ENCODE results near the gene P2RX1.

P2RX1 gene

GRCh38 chr17:3887804-3888203 lies 28.5 kb downstream of the P2RX1 start:
- DNase-seq (ENCODE audit: low read depth) = no peak

GRCh38 chr17:3887394-3887793 lies 28.9 kb downstream of the P2RX1 start:
- no peak for DNase-seq (ENCODE audit: low read depth)

DNA sequence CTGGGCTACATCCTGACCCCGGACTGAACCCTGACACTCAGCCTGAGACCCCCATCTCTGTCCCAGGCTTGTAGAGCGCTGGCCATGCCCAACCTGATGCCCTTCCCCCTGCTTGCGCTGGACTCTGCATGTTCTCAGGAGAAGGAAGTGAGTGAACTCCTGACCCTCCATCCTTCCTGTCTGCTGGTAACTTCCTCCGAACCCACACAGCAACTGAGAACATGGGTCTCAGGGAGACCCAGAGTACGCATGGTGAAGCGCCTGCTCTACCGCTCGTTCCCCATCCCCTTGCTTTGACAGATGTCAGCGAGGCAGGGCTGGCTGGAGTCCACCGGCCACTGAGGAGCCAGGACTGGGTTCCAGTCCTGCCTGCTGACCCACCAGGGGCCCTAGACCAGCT lies 29.5 kb downstream of the P2RX1 start:
- no peak for DNase-seq (ENCODE audit: low read depth)

DNA sequence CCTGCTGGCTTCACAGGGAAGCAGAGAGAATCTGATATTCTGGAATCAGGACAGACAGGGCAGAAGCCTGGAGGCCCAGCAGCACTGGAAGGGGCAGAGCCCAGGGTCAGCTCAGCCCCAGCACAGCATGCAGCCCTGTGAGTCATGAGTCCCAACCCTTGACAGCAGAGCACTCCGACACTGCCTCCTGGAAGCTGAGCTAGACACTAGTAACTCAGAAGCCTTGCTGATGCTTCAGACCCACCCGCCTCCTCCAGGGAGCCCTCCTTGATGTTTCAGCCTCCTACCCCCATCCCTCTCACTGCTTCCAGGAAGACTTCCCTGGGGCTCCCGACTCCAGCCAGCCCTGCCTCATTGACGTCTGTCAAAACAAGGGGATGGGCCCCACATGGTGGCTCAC lies 30.3 kb downstream of the P2RX1 start:
- DNase-seq (ENCODE audit: low read depth) = no peak

DNA sequence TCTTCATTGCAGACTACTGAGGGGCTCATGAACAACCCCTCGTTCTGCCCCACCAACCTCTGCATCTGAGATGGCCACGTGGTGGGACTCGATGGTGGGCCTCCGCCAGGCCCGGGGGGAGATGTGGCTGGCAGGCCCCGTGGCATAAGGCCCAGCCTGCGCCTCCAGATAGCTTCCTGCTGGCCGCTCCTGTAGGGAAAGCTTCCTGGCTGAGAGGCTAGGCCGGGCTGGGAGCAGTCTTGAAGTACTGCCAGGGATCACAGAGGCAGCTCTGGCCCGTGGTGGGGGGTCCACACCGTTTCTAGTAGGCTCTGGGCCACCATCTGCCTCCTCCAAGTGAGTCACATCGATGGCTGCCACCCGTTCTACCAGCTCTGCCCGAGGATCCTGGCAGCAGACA lies 31.0 kb downstream of the P2RX1 start:
- DNase-seq (ENCODE audit: low read depth) = no peak

DNA sequence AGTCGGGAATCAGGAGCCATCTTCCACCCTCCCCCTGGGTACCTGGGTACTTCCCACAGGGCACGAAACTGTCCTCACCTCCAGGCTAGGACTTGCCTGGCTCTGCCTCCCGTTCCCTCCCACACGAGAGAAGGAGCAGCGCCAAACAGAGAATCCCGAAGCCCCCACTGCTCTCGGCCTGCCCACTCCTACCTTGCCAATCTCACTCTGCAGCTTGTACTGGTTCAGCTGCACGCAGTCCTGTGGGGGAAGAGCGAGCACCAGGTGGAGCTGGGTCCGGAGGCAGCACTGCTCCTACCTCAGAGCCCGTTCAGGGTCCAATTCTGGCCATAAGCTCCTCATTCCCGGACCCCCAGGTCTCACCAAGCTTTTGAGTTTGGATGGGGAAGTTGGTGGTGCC lies 32.1 kb downstream of the P2RX1 start:
- DNase-seq (ENCODE audit: low read depth) = no peak

- DNase-seq (ENCODE audit: low read depth) = no peak
Measured at GRCh38 chr17:3882276-3882675, 34.0 kb downstream of the P2RX1 start.

- DNase-seq (ENCODE audit: low read depth) = no peak
Measured at GRCh38 chr17:3880983-3881382, 35.3 kb downstream of the P2RX1 start.

GRCh38 chr17:3879591-3880417 lies 36.5 kb downstream of the P2RX1 start:
- no peak for DNase-seq (ENCODE audit: low read depth)

GRCh38 chr17:3879186-3879585 lies 37.1 kb downstream of the P2RX1 start:
- DNase-seq (ENCODE audit: low read depth) = no peak

DNA sequence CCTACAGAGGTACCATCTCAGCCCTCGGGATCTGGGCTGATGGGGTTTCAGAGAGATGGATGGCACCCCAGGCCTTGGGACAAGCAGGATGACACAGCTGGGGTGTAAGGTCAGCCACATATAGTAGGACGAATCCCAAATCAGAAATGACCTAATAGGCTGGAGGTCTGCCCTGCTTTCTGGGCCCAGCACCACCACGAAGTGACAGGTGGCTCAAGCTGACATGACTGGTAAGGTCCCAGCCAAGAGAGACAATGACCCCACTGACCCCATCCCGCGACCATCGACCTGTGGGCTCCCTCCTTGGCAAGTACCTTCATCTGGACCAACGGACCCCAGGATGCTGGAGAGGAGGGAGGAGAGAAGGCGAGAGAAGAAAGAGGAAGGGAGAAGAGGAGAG lies 39.0 kb downstream of the P2RX1 start:
- no peak for DNase-seq (ENCODE audit: low read depth)

DNA sequence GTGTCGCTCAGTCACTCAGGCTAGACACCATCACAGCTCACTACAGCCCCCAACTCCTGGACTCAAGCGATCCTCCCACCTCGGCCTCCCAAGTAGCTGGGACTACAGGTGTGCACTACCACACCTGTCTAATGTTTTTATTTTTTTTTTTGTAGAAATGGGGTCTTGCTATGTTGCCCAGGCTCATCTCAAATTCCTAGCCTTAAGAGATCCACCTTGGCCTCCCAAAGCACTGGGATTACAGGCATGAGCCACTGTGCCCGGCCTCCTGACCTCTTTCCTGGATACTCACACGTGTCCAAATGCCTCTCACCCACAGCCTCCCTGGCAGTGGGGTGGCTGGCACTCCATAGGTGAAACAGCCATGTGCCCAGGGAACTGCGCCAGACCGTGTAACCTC lies 40.9 kb downstream of the P2RX1 start:
- no peak for DNase-seq (ENCODE audit: low read depth)

GRCh38 chr17:3873862-3874261 lies 42.4 kb downstream of the P2RX1 start:
- DNase-seq (ENCODE audit: low read depth) = no peak

DNA sequence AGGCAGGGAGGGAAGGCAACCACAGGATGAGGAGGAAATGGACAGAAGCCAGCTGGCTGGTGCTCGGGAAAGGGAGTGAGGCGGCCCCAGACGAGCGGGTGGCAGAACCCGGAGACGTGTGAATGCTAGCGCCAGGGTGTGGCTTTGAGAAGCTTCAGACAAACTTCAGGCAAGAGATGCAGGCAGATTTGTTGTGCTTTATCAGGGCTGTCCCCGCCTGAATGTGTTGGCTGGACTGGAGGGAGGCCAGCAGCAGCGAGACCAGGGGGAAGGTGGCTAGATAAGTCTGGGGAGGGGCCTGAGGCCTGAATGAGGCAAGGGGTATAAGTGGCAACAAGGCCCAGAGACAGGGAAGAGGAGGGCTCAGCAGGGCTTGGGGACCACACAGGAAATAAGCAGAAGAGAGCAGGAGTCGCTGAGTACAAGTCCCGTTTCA lies 45.4 kb downstream of the P2RX1 start:
- no peak for DNase-seq (ENCODE audit: low read depth)

DNA sequence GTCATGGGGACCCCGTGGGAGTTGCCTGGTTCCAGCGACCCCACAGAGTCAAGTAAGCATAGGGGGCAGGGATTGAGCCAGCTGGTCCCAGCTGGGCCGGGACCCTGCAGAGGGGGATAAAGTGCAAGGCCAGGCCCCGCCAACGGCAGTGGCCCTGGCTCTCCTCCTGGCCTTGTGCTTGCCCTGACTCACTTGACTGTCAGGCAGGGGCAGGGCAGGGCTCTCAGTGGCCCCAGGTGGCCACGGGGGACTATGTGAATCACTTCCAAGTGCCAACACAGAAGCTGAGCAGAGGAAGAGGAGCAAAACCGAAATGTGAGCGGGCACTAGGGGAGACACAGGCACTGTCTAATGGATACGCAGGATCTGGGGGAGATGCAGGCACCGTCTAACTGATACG lies 48.7 kb downstream of the P2RX1 start:
- DNase-seq (ENCODE audit: low read depth) = no peak

DNA sequence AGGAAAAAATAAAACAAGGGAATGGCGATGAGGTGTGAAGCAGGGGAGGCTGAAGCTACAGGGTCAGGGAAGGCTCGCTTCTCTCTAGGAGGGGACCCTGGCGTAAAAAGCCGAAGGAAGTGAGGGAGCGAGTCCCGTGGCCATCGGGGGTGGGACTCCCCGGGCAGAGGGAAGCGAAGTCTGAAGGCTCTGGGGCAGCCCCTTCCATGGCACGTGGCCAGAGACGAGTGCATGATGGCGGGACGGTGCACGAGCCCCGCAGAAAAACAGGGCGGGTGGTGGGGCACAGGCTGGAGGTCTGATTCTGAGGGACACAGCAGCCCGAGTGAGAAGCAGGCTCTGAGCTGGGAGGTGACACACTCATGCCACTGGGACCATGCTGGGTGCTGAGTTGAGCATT lies 49.2 kb downstream of the P2RX1 start:
- DNase-seq (ENCODE audit: low read depth) = no peak

DNA sequence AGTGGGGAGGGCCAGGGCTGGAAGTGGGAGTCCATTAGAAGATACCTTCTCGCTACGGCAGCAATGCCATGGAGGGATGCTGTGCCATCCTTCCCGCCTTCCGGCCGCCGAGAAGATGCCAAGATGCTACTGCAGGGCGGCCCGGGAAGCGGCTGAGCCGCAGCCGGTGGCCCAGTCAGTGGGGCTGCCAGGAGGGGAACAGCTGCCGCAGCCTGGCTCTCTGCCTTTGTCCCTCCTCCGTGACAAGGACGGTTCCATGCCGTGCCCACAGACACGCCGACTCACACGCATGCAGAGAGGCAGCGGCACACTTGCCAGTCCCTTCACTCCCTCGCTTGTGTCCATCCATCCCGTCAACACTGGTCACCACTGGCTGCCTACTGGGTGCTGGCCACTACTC lies 50.0 kb downstream of the P2RX1 start:
- no peak for DNase-seq (ENCODE audit: low read depth)

- no peak for DNase-seq (ENCODE audit: low read depth)
Measured at GRCh38 chr17:3865176-3865575, 51.1 kb downstream of the P2RX1 start.

DNA sequence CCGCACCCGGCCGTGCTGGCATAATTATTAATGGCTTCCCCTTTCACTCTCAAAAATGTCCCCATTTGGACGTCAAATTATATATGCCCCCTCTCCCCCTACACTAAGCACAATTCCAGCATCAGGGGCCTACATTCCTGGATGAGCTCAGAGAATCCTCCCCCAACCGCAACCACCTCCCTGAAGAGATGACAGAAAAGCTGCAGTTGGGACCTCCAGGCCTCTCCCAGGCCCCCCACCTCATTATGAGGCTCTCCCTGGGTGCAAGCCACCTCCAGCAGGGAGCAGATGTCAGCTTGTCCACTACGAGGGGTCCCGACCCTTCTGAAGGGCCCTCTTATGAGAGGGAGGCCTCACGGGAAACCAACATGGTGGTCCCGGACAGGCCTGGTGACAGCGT lies 51.7 kb downstream of the P2RX1 start:
- no peak for DNase-seq (ENCODE audit: low read depth)

DNA sequence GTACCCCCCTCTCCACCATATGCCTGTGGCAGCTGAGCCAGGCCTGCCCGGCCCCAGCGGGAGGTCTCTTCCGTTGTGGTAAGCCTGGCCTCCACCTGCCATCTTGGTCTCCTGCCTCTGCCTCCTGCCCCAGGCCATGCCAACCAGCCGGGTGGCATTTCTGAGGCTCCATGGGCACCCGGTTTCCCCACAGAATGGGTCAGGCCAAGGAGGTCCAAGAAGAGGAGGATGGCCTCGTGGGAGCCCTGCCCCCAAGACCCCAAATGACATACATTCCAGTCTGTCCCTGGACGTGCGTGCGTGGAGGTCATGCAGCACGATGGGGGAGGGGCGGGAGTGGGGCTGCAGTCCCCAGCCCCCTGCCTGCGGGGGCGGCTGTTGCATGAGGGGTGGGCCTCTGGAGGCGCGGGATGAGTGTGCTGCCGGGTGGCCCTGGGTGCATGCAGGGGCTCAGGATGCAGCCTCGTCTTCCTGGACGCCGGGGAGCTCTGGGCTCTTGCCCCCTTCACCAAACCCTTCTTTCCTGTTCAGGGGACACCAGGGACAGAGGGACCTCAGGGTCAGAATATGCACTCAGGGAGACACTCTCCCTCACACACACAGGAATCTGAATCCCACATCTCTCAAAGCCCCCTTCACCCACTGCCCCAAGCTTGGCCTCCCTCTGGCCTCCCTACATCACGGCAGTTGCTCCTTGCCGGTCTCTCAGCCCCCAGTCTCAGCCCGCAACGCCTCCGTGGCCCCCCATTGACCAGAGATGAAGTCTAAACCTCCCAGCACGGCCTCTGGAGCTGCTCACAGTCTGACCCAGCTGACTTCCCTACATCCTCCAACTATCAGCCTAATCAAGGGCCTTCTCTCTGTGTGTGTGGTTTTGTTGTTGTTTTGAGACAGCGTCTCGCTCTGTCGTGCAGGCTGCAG lies 54.2 kb downstream of the P2RX1 start:
- no peak for DNase-seq (ENCODE audit: low read depth)

GRCh38 chr17:3860939-3861700 lies 55.1 kb downstream of the P2RX1 start:
- no peak for DNase-seq (ENCODE audit: low read depth)

DNA sequence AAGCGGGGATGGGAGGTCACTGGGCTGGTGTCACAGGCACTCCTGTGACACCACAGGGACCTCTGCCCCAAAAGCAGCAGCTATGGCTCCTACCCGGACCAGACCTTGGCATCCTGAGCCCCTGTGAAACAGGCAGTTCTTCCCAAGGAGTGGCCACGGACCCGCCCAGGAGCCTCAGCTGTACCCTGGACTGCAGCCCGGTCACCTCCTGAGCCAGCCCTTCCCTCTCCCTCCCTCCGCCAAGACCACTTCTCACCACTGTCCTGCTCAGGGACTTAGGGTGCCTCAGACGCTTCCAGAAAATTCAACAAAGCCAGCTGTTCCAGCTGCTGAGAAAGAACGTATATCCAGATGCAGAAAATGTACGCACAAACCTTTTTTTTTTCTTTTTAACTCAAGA lies 56.3 kb downstream of the P2RX1 start:
- no peak for DNase-seq (ENCODE audit: low read depth)
